NCI-H146 (cell line): ENCODE data around the gene CAPN7.

Experiments used
- DNase-seq: peaks from one replicate; lab custom pipeline; 2025; lab: John Stamatoyannopoulos, UW

Gene CAPN7

DNA sequence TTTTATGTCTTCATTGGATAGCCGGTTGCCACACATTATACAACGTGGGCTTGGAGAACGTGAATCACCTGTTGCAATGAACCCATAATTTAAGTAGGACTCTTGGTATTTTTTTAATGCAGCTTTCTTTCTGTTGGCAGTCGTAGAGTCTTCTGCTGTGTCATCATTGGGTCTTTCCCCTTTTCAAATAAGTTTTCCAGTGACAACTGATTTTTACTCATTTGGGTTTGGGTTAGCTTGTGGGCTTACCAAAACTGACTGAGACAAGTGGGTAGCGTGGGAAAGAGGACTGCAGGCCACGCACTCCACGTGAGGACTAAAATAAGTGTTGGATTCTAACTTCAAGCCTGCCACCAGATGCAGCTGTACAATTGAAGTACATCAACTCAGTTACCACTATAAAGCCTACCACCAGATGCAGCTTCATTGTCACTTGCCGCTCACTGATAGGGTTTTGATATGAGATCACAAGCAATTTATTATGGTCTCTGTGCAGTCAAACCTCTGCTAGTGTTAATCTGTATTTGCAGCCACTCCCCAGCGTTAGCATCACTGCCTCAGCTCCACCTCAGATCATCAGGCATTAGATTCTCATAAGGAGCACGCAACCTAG, 6.4 kb upstream of the CAPN7 start:
- DNase-seq = no peak

DNA sequence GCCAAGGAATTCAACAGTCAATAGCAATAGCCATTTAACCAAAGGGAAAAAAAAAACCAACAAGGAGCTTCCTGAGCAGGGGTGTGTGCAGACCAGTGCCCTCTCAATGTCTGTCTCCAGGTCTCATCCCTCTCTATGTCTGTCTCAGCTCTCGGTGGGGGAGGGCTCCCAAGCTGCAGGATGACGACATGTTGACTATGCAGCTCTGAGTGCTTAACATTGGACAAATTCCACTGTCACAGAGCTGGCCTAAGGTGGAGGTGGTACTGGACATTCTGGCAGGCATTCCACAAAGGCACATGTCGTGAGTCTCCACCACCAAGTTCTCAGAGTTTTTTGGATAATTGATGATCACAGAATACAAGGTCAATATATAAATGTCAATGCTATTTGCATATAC, 2.0 kb upstream of the CAPN7 start:
- no peak for DNase-seq

DNA sequence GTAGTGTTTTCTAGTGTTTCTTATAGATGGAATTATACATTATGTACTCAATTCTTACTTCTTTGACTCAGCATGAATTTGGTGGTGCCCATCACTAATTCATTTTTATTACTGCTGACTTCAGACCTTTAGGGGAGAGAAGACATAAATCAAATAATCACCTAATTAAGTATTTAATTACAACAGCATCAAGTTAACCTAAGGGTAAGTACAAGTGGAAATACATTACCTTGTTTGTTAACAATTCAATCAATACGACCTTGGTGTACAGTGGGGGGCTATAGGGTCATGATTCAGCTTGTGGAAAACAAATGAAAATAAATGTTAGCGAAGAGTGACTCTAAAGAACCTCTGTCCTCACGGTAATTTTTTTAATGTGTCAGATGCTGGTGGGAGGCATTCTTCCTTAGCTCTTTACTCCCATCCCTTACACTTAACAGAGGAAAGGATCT, 538 bp upstream of the CAPN7 start:
- no peak for DNase-seq

DNA sequence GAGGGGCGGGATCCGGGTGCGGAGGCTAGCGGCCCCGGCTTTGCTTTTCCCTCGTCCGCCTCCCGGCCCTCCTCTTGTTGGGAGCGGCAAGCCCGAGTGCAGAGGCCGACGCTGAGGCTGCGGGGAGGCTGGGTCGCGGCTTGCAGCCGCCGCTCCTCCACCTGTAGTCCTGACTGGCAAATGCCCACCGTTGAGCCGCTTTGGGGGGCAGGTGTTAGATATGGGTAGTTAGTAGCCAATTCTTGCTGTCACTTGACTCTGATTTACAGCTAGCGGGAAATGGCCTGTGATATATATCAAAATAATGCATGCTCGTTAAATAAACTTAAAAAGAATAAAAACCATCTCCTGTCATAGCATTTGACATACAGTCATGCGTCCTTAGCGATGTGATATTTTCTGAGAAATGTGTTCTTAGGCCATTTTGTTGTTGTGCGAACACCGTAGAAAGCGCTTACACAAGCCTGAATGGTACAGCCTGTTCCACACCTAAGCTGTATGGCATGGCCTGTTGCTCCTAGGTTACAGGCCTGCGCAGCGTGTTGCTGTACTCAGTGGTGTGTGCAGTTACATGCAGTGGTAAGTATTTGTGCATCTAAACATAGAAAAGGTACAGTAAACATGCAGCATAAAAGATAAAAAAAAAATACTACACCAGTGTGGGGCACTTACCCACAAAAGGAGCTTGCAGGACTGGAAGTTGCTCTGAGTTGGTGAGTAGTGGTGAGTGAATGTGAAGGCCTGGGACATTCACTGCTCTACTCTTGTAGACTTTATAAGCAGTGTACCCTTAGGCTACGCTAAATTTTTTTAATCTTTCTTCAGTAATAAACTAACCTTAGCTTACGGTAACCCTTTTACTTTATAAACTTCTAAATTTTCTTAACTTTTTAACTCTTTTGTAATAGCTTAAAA, 873 bp downstream of the CAPN7 start:
- no peak for DNase-seq

DNA sequence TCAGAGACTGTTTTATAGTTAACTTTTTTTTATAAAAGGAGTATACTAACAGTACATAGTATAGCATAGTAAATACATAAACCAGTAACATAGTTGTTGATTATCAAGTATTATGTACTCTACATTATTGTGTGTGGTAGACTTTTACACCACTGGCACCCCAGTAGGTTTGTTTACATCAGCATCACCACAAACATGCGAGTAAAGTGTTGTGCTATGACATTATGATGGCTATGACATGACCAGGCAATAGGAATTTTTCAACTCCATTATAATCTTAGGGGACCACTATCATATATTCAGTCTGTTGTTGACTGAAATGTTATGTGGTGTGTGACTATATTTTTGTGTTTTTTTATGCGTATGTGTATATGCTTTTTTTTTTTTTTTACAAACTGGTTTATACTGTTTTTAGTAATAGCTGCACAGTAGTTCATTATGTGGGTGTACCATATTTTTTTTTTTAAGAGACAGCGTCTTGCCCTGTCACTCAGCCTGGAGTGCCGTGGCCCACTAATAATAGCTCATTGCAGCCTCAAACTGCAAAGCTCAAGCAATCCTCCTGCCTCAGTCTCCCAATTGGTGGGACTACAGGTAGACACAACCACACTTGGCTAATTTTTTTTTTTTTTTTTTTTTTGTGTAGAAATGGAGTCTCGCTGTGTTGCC, 1.9 kb downstream of the CAPN7 start:
- DNase-seq = no peak

DNA sequence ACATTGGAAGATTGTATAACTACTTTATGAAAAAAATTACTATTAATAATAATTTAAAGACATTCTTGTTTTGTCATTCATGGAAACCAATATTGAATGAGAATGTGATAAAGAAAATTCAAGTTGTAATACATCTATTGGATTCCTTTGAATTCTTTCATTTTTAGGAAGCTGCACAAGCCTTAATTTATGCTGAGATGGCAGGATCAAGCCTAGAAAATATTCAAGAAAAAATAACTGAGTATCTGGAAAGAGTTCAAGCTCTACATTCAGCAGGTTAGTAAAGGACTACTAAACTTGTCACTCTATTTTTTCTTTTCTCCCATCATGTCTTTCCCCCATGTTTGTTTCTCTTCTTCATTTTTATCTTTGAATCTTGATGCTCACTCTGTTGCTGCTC, 5.9 kb downstream of the CAPN7 start:
- DNase-seq = no peak

DNA sequence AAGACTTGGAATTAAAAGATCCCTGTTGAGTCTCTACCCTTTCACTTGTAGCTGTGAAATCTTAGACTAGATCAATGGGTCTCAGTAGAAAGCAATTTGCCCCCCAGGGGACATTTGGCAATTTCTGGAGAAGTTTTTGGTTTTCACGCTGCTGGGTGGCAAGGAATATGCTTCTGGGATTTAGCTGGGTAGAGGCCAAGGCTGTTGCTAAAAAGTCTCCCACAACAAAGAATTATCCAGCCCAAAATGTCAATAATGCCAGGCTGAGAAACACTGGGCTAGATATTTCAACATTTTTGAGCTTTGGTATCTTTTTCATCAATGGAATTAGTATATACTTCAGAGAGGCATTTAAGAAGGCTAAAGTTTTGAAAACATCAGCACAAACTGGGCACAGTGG, 8.7 kb downstream of the CAPN7 start:
- no peak for DNase-seq

DNA sequence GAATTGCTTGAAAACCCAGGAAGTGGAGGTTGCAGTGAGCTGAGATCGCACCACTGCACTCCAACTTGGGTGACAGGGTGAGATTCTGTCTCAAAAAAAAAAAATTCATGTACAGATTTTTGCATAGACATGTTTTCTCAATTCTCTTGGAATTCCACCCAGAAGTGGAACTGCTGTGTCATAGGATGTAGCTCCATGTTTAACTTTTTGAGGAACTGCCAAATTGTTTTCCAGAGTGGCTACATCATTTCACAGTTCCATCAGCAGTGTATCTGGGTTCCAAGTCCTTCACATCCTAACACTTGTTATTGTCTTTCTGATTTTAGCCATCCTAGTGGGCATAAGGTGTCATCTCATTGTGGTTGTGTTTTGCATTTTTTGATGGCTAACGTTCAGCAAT, 9.9 kb downstream of the CAPN7 start:
- no peak for DNase-seq

DNA sequence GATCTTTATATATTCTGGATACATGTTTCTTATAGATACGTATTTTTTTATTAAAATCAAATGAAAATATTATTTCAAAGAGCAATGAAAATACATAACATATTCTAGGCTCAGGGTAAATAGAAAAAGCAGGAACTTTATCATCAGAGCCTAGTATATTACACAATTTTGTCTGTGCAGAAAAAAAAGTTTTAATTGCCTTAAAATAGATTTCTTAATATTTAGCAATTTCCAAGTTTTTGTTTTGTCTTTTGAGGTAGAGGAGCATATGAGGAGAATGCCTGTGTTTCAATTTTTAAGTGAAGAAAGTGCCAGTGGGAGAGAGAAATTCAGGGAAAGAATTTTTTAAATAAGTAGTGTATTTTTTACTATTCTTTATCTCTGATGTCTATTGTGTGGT, 10.5 kb downstream of the CAPN7 start:
- DNase-seq = no peak

DNA sequence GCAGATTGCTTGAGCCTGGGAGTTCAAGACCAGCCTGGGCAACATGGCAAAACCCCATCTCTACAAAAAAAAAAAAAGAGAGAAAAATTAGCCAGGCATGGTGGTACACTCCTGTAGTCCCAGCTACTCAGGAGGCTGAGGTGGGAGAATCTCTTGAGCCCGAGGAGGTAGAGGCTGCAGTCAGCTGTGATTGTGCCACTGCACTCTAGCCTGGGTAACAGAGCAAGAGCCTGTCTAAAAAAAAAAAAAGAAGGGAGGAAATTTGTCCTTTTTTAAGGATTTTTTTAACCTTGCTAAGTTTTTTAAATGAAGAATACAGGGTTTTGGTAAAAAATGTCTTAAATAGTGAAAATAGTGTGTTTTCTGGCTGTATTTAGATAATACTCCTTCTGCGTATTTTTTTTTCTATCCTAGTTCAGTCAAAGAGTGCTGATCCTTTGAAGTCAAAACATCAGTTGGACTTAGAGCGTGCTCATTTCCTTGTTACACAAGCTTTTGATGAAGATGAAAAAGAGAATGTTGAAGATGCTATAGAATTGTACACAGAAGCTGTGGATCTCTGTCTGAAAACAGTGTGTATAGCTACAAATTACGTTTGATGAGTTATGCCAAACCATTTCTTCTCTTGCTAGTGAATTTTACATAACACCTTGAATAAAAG, 11.1 kb downstream of the CAPN7 start:
- no peak for DNase-seq

DNA sequence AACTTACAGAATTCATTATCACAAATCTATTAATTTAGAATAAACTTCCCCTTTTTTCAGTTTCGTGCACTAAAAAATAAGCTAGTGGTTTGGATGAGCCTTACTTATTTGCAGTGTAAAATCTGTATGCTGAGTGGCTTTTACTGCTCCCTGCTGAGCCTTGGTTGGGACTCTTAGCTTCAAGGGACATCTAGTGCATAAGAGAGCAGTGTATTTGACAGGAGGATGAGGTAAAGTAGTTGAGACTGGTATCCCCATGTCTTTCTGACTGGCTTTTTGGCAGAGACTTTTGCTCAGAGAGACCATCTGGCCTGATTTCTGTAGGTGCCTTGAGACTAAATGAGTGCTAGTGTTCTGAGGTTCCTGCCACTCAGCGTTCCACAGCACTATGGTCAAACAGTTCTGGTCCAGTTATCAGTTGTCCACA, 11.8 kb downstream of the CAPN7 start:
- DNase-seq = no peak

DNA sequence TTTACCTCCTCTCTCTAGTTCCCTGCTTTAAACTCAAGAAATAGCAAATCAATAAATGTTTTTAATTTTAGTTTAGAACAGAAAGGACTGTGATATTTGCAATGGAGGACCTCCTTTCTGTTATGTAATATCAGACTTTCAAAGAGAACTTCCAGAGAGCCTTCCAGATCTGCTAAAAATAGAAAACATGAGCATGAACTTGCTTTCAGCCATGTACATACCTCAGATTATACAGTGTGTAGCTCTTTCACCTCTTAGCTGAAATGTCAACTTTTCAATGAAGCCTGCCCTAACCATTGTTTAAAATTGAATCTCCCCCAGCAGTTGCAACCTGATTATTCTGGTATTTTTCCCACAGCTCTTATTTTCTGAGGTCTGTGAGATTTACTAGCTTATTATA, 12.6 kb downstream of the CAPN7 start:
- no peak for DNase-seq

DNA sequence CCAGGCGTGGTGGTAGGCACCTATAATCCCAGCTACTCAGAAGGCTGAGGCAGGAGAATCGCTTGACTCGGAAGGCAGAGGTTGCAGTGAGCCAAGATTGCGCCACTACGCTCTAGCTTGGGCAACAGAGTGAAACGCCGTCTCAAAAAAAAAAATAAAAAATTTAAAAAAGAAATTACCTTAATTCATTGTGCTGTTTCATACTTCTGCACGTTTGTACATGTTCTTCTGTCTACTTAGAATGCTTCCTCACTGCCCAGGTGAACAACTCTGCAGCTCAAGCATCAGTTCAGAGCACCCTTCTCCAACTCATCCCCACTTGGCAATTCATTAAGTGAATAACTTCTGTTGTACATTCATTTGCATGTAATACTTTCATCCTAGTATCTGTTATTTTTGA, 14.0 kb downstream of the CAPN7 start:
- no peak for DNase-seq

DNA sequence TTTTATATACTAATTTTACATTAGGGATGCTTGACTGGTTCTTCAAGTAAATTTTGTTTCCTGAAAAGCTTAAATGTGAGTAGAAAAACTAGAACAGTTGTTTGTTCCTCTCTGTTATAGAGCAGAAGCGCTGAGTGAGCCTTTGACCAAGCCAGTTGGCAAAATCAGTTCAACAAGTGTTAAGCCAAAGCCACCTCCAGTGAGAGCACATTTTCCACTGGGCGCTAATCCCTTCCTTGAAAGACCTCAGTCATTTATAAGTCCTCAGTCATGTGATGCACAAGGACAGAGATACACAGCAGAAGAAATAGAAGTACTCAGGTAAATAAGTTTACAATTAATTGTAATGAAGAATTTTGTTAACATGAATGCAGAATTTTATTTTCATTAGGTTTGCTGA, 14.6 kb downstream of the CAPN7 start:
- no peak for DNase-seq

DNA sequence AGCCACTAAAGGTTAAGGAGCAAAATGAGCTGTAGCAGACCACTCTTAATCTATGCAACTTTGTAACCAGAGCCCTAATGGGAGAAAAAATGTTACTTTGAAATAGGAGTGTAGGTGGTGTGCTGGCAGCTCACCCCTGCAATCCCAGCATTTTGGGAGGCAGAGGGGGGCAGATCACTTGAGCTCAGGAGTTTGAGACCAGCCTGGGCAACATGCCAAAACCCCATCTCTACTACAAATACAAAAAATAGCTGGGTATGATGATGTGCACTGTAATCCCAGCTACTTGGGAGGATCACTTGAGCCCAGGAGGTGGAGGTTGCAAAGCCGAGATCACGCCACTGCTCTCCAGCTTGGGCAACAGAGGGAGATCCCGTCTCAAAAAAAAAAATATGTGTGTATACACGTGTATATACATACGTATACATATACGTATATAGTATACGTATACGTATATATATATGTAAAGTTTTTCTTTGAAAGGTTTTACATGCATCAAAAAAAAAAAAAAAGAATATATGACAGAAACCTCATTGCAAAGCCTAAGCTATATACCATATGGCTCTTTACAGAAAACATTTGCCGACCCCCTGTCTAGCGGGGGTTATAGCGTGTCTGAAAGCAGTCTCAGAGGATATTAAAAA, 15.7 kb downstream of the CAPN7 start:
- DNase-seq = no peak

DNA sequence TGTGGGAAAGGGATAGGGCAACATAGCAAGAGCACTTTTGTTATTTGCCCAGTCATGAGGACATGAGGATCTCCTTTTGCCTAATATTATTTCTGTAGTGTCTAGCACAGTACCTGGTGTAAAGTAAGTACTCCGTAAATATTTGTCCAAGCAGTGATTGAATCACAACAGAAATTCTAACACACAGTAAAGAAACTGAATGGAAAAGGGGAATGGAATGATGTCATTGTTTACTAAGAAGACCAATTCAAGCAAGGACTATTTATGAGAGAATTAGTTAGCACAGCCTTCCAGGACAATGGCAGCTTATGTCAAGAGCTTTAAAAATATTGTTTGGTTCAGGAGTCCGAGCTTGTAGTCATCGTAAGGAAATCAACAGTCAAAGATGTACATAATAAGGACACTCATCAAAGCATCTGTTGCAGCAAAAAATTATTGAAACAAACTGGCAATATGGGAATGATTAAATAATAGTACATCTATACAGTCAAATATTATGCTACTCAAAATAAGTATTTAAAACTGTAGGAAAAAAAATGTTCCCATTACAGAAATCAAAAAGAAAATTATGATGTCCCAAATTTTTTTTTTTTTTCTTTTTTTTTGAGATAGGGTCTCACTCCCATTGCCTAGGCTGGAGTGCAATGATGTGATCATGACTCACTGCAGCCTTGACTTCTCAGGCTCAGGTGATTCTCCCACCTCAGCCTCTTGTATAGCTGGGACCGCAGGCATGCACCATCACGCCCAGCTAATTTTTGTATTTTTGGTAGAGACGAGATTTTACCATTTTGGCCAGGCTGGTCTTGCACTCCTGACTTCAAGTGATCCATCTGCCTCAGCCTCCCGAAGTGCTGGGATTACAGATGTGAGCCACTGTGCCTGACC, 17.9 kb downstream of the CAPN7 start:
- DNase-seq = no peak

DNA sequence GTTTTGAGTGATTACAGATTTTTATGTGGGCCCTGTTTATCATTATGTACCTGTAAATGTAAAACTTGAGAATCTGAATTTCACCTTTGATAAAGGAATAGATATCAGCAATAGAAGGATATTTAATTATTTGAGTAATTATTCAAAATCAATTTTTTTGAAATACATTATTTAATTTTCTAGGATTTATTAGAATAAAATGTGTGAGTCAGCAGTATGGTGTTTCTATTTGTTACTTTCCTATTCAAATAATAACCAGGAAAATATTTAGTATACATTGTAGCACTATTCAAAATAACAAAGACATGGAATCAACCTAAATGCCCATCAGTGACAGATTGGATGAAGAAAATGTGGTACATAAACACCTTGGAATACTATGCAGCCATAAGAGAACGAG, 22.1 kb downstream of the CAPN7 start:
- DNase-seq = no peak

DNA sequence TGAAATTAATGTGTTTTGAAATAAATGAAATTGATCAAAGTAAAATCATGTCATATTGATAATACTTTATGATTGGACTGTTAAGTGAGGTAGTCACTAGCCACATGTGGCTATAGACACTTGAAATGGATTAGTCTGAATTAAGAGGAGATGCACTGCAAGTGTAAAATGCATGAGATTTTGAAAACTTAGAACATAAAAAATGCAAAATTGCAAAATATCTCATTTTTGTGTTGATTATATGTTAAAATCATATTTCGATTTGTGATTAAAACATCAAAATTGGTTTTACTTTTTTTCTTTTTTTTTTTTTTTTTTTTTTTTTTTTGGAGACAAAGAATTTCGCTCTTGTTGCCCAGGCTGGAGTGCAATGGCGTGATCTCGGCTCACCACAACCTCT, 23.2 kb downstream of the CAPN7 start:
- DNase-seq = no peak

DNA sequence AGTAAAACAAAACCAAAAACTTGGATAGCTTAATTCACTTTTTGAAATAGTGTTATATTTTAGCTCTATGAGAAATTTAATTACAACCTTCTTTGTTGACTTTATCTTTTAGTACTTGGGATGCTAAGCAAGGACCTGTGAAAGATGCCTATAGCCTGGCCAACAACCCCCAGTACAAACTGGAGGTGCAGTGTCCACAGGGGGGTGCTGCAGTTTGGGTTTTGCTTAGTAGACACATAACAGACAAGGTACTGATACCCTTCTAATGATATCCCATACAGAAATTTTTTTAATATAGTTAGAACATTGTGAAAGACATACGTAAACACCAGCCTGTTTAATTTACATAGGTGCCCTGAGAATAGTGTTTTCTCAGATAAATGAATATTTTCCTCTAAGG, 35.3 kb downstream of the CAPN7 start:
- DNase-seq = no peak

DNA sequence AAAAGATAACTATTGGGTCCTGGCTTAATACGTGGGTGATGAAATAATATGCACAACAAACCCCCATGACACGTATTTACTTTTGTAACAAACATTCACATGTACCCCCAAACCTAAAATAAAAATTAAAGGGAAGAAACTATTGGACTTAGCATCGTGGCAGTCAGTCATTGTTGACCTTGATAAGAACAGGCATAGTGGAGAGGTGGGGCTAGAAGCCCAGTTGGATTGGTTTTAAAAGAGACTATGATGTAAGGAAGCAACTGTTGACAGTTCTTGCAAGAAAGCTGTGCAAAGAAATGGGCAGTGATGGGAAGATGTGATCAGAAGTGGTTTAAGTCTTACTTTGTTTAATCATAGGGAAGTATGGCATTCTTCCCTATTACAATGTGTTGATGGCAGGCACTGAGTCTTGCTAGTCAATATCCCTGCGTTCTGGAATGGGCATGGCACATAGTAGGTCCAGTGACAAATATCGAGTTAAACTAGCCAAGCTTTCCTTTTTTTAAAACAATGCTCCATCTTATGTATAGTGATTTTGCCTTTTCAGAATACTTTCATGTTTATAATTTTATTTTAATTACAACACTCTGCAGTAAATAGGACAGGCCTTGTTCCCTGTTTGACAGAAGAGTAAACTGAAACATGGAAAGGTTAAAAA, 37.9 kb downstream of the CAPN7 start:
- no peak for DNase-seq
